Measurements from ENCODE around the gene ACVR1. TPM values are rescaled to one million over a fixed set of nuclear protein-coding genes. Genes with fewer than 3 reads are reported as not detected.

Gene ACVR1
- total RNA-seq, 1 donor from 2014 or later = 14.3 TPM

GRCh38 chr2:157872791-157873190 lies 3.3 kb downstream of the ACVR1 start:
- DNase-seq (ENCODE audit: extremely low spot score, unreplicated experiment) = no peak
- no peak for TF ChIP-seq CTCF (conservative IDR thresholded peaks at IDR 0.05)
- Mint-ChIP-seq H3K9me3 (no peaks in the 10 kb centered on the region), H3K36me3 (peaks cover 4% of the 10 kb centered on the region), H3K4me3 (no peak overlapping the region), H3K4me1 (ENCODE audit: unreplicated experiment) (peaks cover 13% of the 10 kb centered on the region), H3K27me3 (peaks cover 3% of the 10 kb centered on the region), H3K27ac (no peak overlapping the region)

- peaks cover 8% of the 10 kb centered on the region for H3K36me3 Mint-ChIP-seq
- H3K27me3 Mint-ChIP-seq = peaks cover 3% of the 10 kb centered on the region
- no peak for DNase-seq (ENCODE audit: extremely low spot score, unreplicated experiment)
- H3K9me3 Mint-ChIP-seq = no peaks in the 10 kb centered on the region
- peaks cover 22% of the 10 kb centered on the region for H3K4me1 Mint-ChIP-seq (ENCODE audit: unreplicated experiment)
- H3K27ac Mint-ChIP-seq = no peak overlapping the region
- no peak overlapping the region for H3K4me3 Mint-ChIP-seq
- no peak for TF ChIP-seq CTCF (conservative IDR thresholded peaks at IDR 0.05)
These were observed 4.7 kb downstream of the ACVR1 start for GRCh38 chr2:157871415-157871814.

- no peak for DNase-seq (ENCODE audit: extremely low spot score, unreplicated experiment)
- H3K27me3 Mint-ChIP-seq = no peaks in the 10 kb centered on the region
- no peaks in the 10 kb centered on the region for H3K9me3 Mint-ChIP-seq
- H3K4me1 Mint-ChIP-seq (ENCODE audit: unreplicated experiment) = peaks cover 14% of the 10 kb centered on the region
- no peak for TF ChIP-seq CTCF (conservative IDR thresholded peaks at IDR 0.05)
- H3K4me3 Mint-ChIP-seq = no peak overlapping the region
- no peak overlapping the region for H3K27ac Mint-ChIP-seq
- peaks cover 8% of the 10 kb centered on the region for H3K36me3 Mint-ChIP-seq
These were observed 7.1 kb downstream of the ACVR1 start for GRCh38 chr2:157868993-157869392.

- Mint-ChIP-seq H3K4me1 (ENCODE audit: unreplicated experiment) (peaks cover 9% of the 10 kb centered on the region), H3K36me3 (peaks cover 8% of the 10 kb centered on the region), H3K4me3 (no peak overlapping the region), H3K27me3 (no peaks in the 10 kb centered on the region), H3K27ac (no peak overlapping the region), H3K9me3 (no peaks in the 10 kb centered on the region)
- no peak for DNase-seq (ENCODE audit: extremely low spot score, unreplicated experiment)
- no peak for TF ChIP-seq CTCF (conservative IDR thresholded peaks at IDR 0.05)
These were observed 8.4 kb downstream of the ACVR1 start for GRCh38 chr2:157867703-157868102.

DNA sequence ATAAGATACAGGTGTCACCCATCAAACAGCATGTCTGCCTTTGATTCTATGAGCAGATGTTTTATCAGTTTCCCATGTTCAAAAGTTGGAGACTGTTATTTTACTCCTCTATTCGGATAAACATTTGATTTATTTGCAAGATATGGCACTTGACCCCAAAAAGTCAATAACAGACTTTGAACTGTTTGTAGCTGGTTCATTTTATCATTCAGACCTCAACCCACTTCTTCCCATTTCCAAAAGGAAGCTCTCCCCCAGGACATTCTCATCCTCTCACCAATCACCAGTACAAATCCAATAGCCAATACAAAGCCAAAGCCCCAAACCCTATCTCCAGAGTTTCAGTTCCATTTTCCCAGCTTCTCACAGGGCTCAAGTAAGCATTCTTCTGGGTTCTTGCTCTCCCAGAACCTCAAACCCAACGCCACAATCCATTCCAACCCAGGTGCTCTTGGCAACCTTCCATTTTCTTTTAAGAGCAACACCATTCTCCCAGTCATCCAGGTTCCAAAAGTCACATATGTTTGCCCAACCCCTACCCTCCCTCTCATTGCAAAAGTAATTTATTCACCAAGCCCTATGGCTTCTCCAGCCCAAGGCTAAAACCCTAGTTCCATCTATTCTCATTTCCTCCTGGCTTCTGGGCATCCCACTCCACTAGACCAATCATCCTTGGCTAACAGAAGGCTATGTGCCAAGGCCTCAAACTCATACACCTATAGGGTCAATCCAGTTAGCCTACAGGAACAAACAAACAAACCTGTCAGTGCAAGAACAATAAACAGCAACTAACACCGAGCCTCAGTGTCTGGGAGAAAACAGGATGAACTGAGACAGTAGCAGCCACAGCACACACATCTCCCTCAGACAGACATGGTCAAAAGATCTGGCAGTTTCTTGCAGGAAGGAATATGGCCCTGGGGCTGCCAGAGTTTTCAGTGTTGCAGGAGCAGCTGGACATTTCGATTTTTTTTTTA lies 9.2 kb downstream of the ACVR1 start:
- Mint-ChIP-seq H3K36me3 (peaks cover 8% of the 10 kb centered on the region), H3K9me3 (no peaks in the 10 kb centered on the region), H3K4me3 (no peak overlapping the region), H3K4me1 (ENCODE audit: unreplicated experiment) (peaks cover 9% of the 10 kb centered on the region), H3K27ac (no peak overlapping the region), H3K27me3 (no peaks in the 10 kb centered on the region)
- no peak for DNase-seq (ENCODE audit: extremely low spot score, unreplicated experiment)
- no peak for TF ChIP-seq CTCF (conservative IDR thresholded peaks at IDR 0.05)

Measured in type B pancreatic cell (in vitro differentiated cells).